Head of caudate nucleus (tissue), 42 donors: ENCODE results near the gene KRT24.
"Not testable (repeated sequence)": the region's sequence is repeated elsewhere in the genome, so short reads cannot be mapped to it uniquely, and the experiment has no call there.

ENCODE experiments used
- DNase-seq, 42 donors: peaks; one replicate each; pipeline versions ENCODE4 v3.0.0 to v3.0.0-alpha.2; 2020 to 2021; ENCODE audit warnings: mixed read lengths in 7 of 42
- intact Hi-C: fragments of 100-400 bp; cut with DNase I; formaldehyde crosslinking; loops from one replicate; pipeline ENCODE4 v1.15.0; 2022

Gene KRT24

DNA sequence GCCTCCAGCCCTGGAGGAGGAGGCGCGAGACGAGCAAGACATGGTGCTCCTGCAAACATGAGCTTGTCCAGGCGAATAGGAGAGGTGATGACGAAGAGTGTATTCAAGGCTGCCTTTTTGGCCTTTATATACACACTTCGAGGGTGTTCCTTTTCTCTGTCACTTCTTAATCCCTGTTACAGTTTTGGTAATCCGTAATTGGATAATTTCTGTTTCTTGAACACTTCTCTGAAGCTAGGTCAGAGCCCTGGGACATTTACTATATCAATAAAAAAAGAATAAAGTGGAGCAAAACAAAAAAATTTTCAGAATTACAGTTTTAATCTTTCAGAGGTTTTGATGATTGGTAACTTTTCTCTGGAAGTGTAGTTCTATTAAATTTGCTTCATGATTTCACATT lies at the start of gene KRT24:
Gene KRT24, minus strand, starts transcription at position 101 of the 400 bp plus-strand sequence. Its CDS starts 59 bp downstream, at position 42.
- intact Hi-C loops: no loop called here
- no peak for DNase-seq

DNA sequence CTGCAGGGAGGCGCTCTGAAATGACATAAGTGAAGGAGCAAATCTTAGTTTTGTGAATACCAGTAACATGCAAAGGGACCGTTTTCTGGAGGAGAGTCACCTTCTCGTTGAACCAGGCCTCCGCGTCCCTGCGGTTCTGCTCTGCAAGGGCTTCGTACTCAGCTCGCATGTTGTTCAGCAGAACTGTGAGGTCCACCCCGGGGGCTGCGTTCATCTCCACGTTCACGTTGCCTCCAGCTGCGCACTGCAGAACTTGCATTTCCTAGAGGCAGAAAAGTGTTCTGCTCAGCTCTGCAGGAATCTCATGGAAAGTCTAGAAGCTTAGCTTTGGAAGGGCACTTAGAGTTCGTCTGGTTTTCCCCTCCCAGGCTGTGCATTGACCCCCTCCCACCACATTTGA lies 47.5 kb upstream of the KRT24 start:
- intact Hi-C loops: no loop called here
- DNase-seq: no peak

GRCh38 chr17:40750391-40750790 lies 46.8 kb upstream of the KRT24 start:
- intact Hi-C loops: no loop called here
- no peak for DNase-seq

DNA sequence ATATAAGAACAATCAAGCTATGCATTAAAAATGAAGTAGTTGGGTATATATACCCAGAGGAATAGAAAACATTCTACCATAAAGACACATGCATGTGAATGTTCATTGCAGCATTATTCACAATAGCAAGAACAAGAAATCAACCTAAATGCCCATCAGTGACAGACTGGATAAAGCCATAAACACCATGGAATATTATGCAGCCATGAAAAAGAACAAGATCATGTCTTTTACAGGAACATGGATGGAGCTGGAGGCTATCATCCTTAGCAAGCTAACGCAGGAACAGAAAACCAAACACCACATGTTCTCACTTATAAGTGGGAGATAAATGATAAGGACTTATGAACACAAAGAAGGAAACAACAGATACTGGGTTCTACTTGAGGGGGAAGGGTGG lies 45.1 kb upstream of the KRT24 start:
- DNase-seq, intact Hi-C loops: not testable (repeated sequence)

GRCh38 chr17:40738553-40738952 lies 35.0 kb upstream of the KRT24 start:
- DNase-seq: no peak
- intact Hi-C loops: no loop called here

- DNase-seq: no peak
- intact Hi-C loops: no loop called here
Measured at GRCh38 chr17:40735016-40735415, 31.5 kb upstream of the KRT24 start.

- intact Hi-C loops: no loop called here
- no peak for DNase-seq
Measured at GRCh38 chr17:40734018-40734417, 30.5 kb upstream of the KRT24 start.

DNA sequence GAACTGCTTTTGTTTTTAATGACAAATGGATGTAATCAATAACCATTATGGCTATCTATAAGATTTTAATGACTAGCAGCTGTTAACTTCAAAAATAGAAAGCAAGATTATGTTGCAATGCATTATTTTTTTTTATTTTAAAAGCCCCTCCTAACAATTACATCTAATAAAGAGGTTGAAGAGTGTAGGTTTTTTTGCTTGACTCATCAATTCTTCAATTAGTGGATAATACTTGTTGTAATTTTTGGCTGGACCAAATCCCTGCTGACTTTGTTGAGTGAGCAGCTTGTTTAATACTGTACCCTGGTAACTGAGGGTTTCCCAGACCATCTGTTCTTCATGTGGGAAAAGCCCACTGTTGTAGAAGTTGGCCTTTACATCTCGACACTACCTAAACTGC lies 27.4 kb upstream of the KRT24 start:
- DNase-seq: no peak
- intact Hi-C loops: no loop called here

GRCh38 chr17:40727447-40728231 lies 24.1 kb upstream of the KRT24 start:
- intact Hi-C loops: no loop called here
- no peak for DNase-seq

GRCh38 chr17:40726919-40727318 lies 23.4 kb upstream of the KRT24 start:
- intact Hi-C loops: no loop called here
- no peak for DNase-seq

DNA sequence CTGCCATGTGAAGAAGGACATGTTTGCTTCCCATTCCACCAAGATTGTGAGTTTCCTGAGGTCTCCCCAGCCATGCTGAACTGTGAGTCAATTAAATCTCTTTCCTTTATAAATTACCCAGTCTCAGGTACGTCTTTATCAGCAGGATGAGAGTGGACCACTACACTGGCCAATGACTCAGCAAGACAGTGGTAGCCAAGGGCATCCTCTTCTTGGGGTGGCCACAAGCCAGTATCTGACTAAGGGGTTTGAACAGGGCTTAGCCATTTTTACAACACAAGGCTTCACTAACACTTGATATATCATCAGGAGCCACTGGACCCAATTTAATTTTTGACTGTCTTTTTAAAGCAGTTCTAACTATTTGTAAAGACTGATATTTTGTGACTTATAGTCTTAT lies 21.1 kb upstream of the KRT24 start:
- intact Hi-C loops: no loop called here
- DNase-seq: no peak

DNA sequence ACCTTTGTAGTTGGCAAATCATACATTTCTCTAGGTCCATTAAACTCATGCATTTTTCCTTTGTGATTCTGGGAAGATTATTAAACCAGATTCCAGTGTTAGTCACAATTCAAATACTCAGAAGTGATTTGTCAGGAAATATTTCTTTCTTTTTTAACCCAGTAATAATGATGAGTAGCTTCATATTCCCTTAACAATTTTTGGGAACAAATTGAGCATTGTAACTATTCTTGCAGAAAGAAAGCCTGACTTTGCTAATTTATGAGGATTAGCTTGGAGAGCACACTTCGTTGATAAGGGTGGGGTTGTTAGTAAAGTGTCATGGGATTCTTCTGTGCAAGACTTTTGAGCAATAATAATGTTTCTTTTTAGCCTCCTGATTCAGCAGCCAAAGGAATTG lies 18.7 kb upstream of the KRT24 start:
- no peak for DNase-seq
- intact Hi-C loops: no loop called here

- intact Hi-C loops: no loop called here
- no peak for DNase-seq
Measured at GRCh38 chr17:40720899-40721298, 17.3 kb upstream of the KRT24 start.

GRCh38 chr17:40718930-40719329 lies 15.4 kb upstream of the KRT24 start:
- intact Hi-C loops: no loop called here
- DNase-seq: no peak

- no peak for DNase-seq
- intact Hi-C loops: no loop called here
Measured at GRCh38 chr17:40717776-40718175, 14.2 kb upstream of the KRT24 start.

DNA sequence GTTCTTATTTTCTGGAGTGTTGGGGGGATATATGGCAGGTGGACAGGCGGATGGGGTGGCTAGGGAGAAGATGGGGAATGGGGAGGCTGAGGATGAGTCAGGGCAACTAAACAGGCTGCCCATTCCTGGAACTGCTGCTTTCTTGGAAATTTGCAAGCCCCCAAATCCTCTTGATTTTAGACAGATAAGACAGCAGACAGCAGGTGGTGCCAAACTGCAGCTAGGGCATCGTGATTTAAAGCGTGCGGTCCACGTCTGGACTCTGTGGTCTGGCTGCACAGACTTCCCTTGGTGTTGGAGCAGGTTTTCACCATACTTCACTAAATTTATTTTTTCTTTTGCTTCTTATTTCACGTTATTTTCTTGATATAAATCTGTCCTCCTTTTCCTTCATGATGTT lies 10.9 kb upstream of the KRT24 start:
- intact Hi-C loops: no loop called here
- no peak for DNase-seq

GRCh38 chr17:40707745-40708144 lies 4.2 kb upstream of the KRT24 start:
- DNase-seq: no peak
- intact Hi-C loops: no loop called here

- intact Hi-C loops: no loop called here
- DNase-seq: no peak
Measured at GRCh38 chr17:40705584-40705983, 2.0 kb upstream of the KRT24 start.

DNA sequence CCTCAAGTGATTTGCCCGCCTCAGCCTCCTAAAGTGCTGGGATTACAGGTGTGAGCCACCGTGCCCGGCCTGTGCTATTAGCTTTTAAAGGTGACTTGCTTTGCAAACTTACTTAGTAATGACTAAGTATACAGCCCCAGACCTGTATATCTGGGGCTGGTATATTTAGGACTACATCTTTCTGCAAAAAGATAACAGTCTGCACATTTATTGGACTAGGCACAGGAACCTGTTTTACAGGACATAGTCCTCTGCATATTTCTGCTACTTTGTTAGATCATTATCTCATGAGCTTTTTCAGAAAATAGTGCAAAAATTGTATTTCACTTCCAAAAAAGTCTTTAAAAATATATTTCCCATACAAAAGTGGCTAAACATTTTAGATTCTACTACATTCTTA lies 1.3 kb downstream of the KRT24 start:
- intact Hi-C loops: no loop called here

GRCh38 chr17:40699853-40700252 lies 3.7 kb downstream of the KRT24 start:
- intact Hi-C loops: no loop called here
- DNase-seq: no peak

More for the DNA sequence above, 1.3 kb downstream of the KRT24 start:
- DNase-seq: no peak

- intact Hi-C loops: no loop called here
Measured at GRCh38 chr17:40699371-40699770, 4.2 kb downstream of the KRT24 start.

GRCh38 chr17:40697297-40697696 lies 6.3 kb downstream of the KRT24 start:
- DNase-seq: no peak
- intact Hi-C loops: no loop called here

More at GRCh38 chr17:40699371-40699770, 4.2 kb downstream of the KRT24 start:
- DNase-seq: no peak
